T-helper 2 cell treated with Interferon-gamma antibody and Interleukin-4, amounts not matched to agents 5 μg/mL and 100 μg/mL, for 36 hours (primary cell): ENCODE measurements around the gene CLBA1.
"Not testable (repeated sequence)": the region's sequence is repeated elsewhere in the genome, so short reads cannot be mapped to it uniquely, and the experiment has no call there.

Experiments used
- DNase-seq: peaks from one replicate; pipeline ENCODE4 v3.0.0; 2021; ENCODE audit warnings: low spot score
- H3K27ac Mint-ChIP-seq: one replicate; pipeline ENCODE4 v1.8.0; 2021; ENCODE audit warnings: mild to moderate bottlenecking, mixed read lengths
- H3K27me3 Mint-ChIP-seq: one replicate; pipeline ENCODE4 v1.8.0; 2021; ENCODE audit warnings: low read depth, mixed read lengths
- H3K36me3 Mint-ChIP-seq: one replicate; pipeline ENCODE4 v1.8.0; 2021; ENCODE audit warnings: low read depth, mixed read lengths
- H3K4me1 Mint-ChIP-seq: one replicate; pipeline ENCODE4 v1.8.0; 2021; ENCODE audit warnings: low read depth, mixed read lengths
- H3K4me3 Mint-ChIP-seq: one replicate; pipeline ENCODE4 v1.8.0; 2022; ENCODE audit warnings: mild to moderate bottlenecking, moderate library complexity, mixed read lengths
- H3K9me3 Mint-ChIP-seq: one replicate; pipeline ENCODE4 v1.8.0; 2021; ENCODE audit warnings: mixed read lengths

Gene CLBA1

DNA sequence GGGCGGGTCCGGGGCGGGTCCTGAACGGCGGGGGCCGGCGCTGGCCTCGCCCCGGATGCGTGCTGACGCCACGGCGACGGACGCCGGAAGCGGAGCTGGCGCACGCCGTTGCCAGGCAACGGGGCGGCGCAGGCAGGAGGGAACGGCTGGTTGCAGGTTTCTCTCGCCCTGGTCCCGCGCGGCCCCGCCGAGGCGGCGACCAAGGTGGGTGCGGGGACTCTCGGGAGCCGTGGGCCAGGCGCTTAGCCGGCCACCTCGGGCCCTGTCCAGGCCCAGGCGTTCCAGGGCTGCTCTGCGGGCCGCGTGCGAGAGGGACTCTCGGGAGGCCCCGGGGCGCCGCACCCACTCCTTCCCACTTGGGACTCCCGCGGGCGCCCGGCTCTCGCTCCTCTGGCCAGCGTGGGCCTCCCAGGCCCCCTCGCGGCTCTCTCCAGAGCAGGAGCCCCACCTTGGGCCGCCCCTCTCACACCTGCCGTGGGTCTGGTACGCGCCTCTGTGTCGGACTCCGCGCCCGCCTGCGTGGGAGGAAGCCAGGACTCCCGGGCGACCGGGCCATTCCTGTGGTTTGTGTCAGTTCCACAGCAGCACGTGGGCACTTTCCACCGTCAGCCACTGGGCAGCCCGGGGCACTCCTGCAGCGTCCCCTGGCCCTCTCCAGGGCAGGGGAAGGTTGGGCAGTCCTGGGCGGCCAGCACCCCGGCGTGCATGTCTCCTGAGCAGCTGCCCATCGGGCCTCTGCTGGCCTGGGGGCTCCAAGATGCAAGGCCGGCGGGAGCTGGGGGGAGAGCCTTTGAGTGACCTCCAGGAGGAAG is at the start of gene CLBA1:
Gene CLBA1, plus strand, starts transcription at position 114 of the 812 bp plus-strand sequence. Its CDS starts 644 bp downstream, at position 758.
- H3K9me3 Mint-ChIP-seq = no peaks in the 10 kb centered on the region
- H3K36me3 Mint-ChIP-seq = no peaks in the 10 kb centered on the region
- H3K4me1 Mint-ChIP-seq = peaks cover 2% of the 10 kb centered on the region

GRCh38 chr14:104935955-104936354 is 49.6 kb upstream of the CLBA1 start:
- no peak for DNase-seq
- Mint-ChIP-seq H3K9me3 (no peaks in the 10 kb centered on the region), H3K27ac (no peak overlapping the region), H3K36me3 (no peaks in the 10 kb centered on the region), H3K27me3 (peaks cover 29% of the 10 kb centered on the region), H3K4me1 (peaks cover 2% of the 10 kb centered on the region), H3K4me3 (no peak overlapping the region)

More for the DNA sequence above, at the start of gene CLBA1:
- peak within 1 kb of the TSS; percentile 70 for H3K4me3 Mint-ChIP-seq
- H3K27ac Mint-ChIP-seq = peak within 1 kb of the TSS; percentile 63
- peak; percentile 90 for DNase-seq
- peaks cover 5% of the 10 kb centered on the region for H3K27me3 Mint-ChIP-seq

DNA sequence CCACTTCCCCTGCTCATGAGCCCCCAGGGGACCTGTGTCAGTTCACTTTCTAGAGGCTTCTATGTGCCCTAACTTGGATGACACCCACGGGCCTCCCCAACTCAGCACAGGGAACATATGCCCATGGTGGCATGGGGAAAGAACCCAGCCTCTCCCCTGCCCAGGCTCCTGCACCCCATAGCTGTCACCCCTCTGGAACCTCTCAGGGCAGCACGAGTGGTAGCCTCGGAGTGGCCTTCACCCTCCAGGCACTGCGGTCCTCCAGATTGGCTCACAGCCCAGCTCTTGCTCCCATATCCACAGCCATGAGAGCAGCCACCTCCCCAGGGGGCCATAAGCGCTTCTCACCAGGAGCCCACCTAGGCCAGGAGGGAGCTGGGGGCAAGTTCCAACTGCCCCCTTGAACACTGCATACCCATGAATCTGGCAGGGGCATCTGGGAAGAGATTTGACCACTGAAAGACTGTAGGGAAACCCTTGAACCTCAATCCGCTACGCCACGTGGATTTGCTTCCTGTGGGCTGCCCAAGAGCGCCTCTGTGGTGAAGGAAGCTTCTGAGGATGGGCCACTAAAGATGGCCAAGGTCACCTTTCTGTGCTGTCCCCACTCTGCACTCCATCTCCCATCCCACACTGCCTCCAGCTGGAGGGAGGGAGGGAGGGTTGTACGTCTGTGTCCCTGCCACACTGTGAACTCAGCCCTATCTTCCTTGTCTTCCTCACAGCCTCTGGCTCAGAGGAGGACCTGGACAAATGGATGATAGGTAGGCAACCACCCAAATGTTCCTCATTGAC is 49.0 kb upstream of the CLBA1 start:
- Mint-ChIP-seq H3K9me3 (no peaks in the 10 kb centered on the region), H3K4me3 (no peak overlapping the region), H3K4me1 (peaks cover 2% of the 10 kb centered on the region), H3K27ac (no peak overlapping the region), H3K36me3 (no peaks in the 10 kb centered on the region), H3K27me3 (peaks cover 29% of the 10 kb centered on the region)
- no peak for DNase-seq

- Mint-ChIP-seq H3K4me3 (no peak overlapping the region), H3K27me3 (peaks cover 29% of the 10 kb centered on the region), H3K36me3 (no peaks in the 10 kb centered on the region), H3K4me1 (peaks cover 2% of the 10 kb centered on the region), H3K9me3 (no peaks in the 10 kb centered on the region), H3K27ac (no peak overlapping the region)
- DNase-seq = no peak
These were observed 48.4 kb upstream of the CLBA1 start for GRCh38 chr14:104937161-104937560.

GRCh38 chr14:104937694-104938365 is 47.8 kb upstream of the CLBA1 start:
- Mint-ChIP-seq H3K27me3 (peaks cover 29% of the 10 kb centered on the region), H3K36me3 (no peaks in the 10 kb centered on the region), H3K9me3 (no peaks in the 10 kb centered on the region), H3K4me3 (no peak overlapping the region), H3K27ac (no peak overlapping the region), H3K4me1 (peaks cover 2% of the 10 kb centered on the region)
- no peak for DNase-seq

- no peak overlapping the region for H3K27ac Mint-ChIP-seq
- DNase-seq = no peak
- H3K4me3 Mint-ChIP-seq = no peak overlapping the region
- H3K9me3 Mint-ChIP-seq = no peaks in the 10 kb centered on the region
- peaks cover 2% of the 10 kb centered on the region for H3K4me1 Mint-ChIP-seq
- H3K27me3 Mint-ChIP-seq = peaks cover 29% of the 10 kb centered on the region
- H3K36me3 Mint-ChIP-seq = no peaks in the 10 kb centered on the region
These were observed 47.2 kb upstream of the CLBA1 start for GRCh38 chr14:104938436-104938835.

GRCh38 chr14:104938960-104939359 is 46.6 kb upstream of the CLBA1 start:
- no peak for DNase-seq
- H3K4me3 Mint-ChIP-seq = no peak overlapping the region
- no peak overlapping the region for H3K27ac Mint-ChIP-seq
- H3K27me3 Mint-ChIP-seq = peaks cover 29% of the 10 kb centered on the region
- H3K4me1 Mint-ChIP-seq = peaks cover 2% of the 10 kb centered on the region
- no peaks in the 10 kb centered on the region for H3K9me3 Mint-ChIP-seq
- no peaks in the 10 kb centered on the region for H3K36me3 Mint-ChIP-seq

GRCh38 chr14:104939666-104940410 is 45.8 kb upstream of the CLBA1 start:
- H3K9me3 Mint-ChIP-seq = no peaks in the 10 kb centered on the region
- no peak for DNase-seq
- H3K36me3 Mint-ChIP-seq = no peaks in the 10 kb centered on the region
- H3K27ac Mint-ChIP-seq = no peak overlapping the region
- H3K27me3 Mint-ChIP-seq = peaks cover 23% of the 10 kb centered on the region
- H3K4me3 Mint-ChIP-seq = no peak overlapping the region
- no peaks in the 10 kb centered on the region for H3K4me1 Mint-ChIP-seq

GRCh38 chr14:104940526-104941150 is 45.0 kb upstream of the CLBA1 start:
- Mint-ChIP-seq H3K4me3 (no peak overlapping the region), H3K27me3 (peaks cover 18% of the 10 kb centered on the region), H3K9me3 (no peaks in the 10 kb centered on the region), H3K27ac (no peak overlapping the region), H3K4me1 (no peaks in the 10 kb centered on the region), H3K36me3 (no peaks in the 10 kb centered on the region)
- no peak for DNase-seq

DNA sequence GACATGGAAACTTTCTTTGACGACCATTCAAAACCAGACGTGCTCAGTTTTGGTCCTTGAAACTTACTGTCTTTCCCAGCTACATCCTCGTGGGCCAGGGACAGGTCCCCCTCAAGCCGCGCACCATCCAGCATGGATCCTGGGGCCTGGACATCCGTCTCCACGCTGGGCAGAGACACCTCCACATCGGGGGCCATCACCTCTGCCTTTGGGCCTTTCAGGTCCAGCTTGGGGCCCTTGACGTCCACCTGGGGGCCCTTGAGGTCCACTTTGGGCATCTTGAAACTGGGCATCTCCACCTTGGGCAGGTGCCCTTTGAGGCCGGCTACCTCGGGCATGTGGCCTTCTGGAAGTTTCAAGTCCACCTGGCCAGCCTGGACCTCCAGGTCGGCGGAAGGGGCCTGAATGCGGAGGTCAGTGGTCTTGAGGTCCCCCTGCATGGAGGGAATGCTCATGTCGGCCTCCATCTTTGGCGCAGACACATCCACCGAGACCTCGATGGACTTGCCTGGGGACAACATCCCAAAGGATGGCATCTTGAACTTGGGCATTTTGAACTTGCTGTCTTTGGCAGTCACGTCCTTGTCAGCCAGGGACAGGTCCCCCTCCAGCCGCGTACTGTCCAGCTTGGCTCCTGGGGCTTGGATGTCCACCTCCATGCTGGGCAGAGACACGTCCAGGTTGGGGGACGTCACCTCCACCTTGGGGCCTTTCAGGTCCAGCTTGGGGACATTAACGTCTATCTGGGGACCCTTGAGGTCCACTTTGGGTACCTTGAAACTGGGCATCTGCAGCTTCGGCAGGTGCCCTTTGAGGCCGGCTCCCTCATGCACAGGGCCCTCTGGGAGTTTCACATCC is 43.9 kb upstream of the CLBA1 start:
- DNase-seq = no peak
- Mint-ChIP-seq H3K27ac (no peak overlapping the region), H3K36me3 (no peaks in the 10 kb centered on the region)

GRCh38 chr14:104942586-104942985 is 43.0 kb upstream of the CLBA1 start:
- H3K36me3 Mint-ChIP-seq = no peaks in the 10 kb centered on the region
- no peaks in the 10 kb centered on the region for H3K4me1 Mint-ChIP-seq
- DNase-seq = no peak
- H3K27me3 Mint-ChIP-seq = peaks cover 8% of the 10 kb centered on the region
- H3K4me3 Mint-ChIP-seq = no peak overlapping the region
- no peaks in the 10 kb centered on the region for H3K9me3 Mint-ChIP-seq
- H3K27ac Mint-ChIP-seq = no peak overlapping the region

More for the DNA sequence above, 43.9 kb upstream of the CLBA1 start:
- no peaks in the 10 kb centered on the region for H3K4me1 Mint-ChIP-seq
- no peak overlapping the region for H3K4me3 Mint-ChIP-seq
- no peaks in the 10 kb centered on the region for H3K9me3 Mint-ChIP-seq
- H3K27me3 Mint-ChIP-seq = peaks cover 15% of the 10 kb centered on the region

DNA sequence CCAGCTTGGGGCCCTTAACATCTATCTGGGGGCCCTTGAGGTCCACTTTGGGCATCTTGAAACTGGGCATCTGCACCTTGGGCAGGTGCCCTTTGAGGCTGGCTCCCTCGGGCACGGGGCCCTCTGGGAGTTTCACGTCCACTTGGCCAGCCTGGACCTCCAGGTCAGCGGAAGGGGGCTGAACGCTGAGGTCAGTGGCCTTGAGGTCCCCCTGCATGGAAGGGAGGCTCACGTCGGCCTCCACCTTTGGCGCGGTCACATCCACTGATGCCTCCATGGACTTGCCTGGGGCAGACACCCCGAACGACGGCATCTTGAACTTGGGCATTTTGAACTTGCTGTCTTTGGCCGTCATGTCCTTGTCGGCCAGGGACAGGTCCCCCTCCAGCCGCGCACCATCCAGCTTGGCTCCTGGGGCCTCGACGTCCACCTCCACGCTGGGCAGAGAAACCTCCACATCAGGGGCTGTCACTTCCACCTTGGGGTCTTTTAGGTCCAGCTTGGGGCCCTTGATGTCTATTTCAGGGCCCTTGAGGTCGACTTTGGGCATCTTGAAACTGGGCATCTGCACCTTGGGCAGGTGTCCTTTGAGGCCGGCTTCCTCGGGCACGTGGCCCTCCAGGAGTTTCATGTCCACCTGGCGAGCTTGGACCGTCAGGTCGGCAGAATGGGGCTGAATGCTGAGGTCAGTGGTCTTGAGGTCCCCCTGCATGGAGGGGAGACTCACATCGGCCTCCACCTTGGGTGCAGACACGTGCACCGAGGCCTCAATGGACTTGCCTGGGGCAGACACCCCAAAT is 42.2 kb upstream of the CLBA1 start:
- not testable (repeated sequence) for H3K4me3 Mint-ChIP-seq, H3K36me3 Mint-ChIP-seq

More for the DNA sequence above, 42.2 kb upstream of the CLBA1 start:
- H3K4me1 Mint-ChIP-seq, H3K9me3 Mint-ChIP-seq, H3K27me3 Mint-ChIP-seq, H3K27ac Mint-ChIP-seq, DNase-seq: not testable (repeated sequence)
